HG03095 (cell line): ENCODE measurements around the gene AK4.

ENCODE experiments used
- ATAC-seq: cut with Tn5 transposase; IDR thresholded peaks from one replicate; pipeline ENCODE4 v1.9.1; 2021; ENCODE audit warnings: moderate library complexity; ENCODE audit not compliant: unreplicated experiment

Gene AK4

DNA sequence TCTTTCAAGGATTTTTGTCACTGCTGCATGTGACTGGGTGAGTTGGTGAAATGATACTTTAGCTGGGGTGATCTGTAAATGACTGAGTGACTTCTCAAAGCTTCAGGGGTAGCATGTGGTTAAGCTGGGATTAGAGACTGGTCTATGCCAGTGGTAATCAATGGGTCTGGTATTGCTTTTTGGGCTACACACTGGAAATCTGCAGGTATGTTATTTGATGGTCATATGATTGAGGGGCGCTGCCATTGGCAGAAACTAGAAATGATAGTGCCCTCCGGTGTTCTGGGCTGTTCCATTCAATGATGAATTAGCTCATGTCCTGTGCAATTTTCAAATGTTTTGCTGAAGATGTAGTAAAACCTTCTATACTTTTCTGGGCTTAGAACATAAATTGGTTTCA lies 121.6 kb downstream of the AK4 start:
- no peak for ATAC-seq

DNA sequence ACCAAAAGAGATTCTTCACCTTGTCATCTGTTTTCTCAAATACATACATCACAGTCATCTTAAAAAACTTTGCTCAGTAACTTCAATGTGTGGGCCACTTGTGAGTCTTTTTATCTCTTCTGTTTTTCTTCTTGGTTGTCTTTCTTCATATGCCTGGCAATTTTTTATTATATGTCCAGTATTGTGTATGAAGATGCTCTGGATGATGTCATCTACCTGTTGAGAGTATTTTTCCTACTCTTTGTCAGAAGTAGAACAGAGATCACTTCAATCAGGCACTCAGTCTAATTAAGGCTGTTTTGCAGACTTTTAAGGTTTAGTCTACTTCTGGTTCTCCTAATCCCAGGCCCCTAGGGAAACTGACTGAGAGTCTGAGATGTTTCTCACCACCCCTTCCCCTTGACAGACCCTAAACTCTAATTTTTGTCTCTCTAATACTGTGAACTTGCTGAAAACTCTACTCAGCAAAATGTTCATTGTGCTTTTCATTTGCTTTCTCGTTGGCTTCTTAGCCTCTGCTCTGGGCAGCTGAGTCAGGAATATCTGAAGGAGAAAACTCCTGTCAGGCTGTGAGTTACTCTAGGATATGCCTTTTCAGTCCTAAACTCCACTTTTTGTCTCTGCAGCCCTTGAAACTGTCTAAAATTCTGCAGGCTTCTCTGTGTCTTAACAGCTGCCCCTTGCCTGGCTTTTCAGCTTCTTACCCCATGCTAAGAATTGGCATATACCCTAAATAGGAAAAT lies 128.4 kb downstream of the AK4 start:
- no peak for ATAC-seq

DNA sequence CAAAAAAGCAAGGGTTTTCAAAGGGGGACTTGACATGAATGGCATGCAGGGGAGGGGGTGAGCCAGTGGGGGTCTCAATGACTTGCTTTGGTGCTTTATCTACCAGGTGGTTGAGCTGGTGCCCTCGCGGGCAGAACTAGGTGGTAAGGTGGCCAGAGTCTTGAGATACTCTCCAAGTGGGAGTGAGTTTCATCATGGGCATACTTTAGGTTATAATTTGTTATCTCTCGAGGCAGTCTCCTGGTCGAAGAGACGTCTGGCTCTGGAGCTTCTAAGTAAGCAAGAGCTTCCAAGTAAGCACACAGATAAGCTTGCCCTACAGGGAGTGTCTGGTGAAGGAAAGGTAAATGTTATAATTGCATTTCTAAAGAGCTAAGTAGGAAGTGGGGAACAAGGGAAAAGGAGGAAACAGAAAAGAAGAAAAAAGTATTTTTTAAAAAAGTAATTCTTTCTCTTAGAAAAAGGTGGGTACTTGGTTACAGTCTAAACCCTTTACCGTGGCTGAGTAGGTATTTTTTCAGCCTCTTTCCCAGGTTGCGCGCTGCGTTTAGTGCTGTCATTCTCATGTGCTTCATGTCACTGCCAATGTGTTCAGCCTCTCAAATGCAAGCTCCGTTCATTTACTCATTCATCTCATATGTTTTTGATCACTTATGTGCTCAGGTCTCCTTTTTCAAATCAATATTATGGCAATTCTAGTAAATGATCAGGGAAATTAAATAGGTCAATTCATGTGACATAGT lies 129.8 kb downstream of the AK4 start:
- no peak for ATAC-seq

DNA sequence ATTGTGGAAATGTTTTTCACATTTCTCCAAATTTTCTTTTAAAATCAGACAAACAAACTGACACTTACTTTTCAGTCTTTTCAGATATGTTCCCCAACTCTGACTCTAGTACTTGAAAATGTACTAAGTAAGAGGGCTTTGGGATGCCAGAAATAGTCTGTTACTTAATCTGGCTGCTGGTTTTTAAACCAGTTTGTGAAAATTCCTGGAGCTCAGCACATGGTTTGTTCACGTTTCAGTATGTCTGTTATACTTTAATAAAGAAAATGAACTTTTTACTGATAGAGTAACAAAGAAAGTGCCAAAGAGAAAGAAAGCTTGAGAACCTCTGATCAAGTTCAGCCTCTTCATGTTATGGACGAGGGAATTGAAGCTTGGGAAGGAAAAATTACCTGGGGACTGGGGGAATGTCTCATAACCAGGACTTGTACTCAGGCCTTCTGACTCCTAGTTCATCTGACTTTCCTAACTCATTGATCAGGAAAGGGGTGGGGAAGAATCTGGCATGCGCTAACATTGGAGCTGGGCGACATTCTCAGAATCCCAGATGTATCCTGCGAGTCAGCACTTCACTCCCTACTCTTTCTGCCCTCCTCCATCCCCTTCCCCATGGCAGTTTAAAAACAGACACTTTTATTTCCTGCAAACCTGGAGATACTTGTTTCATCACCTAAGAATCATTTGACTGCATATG lies 130.5 kb downstream of the AK4 start:
- ATAC-seq, result no peak

DNA sequence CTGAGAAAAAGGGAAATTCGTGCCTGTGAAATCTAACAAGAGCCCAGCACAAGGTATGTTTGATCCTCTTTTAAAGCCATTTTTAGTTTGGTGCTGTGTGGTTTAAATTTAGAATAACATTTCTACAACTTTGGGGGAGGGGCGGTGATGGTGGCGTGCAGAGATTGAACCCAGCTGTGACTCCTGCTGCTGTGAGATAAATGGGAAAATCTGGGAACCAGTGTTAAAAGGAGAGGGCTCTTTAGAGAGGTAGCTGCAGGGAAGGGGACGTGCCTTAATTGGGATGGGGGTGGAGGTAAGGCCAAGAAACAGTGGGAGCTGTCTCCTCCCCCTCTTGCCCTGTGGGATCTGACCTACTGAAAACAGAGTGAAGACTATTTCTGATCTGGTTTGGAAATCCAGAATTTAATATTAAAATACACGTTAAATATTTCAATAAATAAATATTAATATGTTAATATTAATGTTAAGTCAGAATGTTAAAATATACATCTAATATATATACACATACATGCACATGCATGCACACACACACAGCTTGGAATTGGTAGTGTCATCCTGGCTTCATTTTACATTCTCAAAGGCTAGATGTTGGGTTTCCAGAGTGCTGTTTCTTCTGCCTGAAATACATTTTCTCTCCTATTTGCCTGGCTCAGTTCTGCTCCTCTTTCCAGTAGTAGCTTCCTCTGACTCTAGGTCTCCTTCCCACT lies 131.2 kb downstream of the AK4 start:
- no peak for ATAC-seq
